NB4 (cell line): Measurements from ENCODE around the gene RAB33A.

ENCODE experiments used
- CTCF ChIP-seq: IDR thresholded peaks from one replicate; pipeline ENCODE4 v1.5.1; 2012; ENCODE audit warnings: low read depth, low read length
- MYC ChIP-seq: IDR thresholded peaks from 2 replicates; pipeline ENCODE4 v1.6.1; 2011; ENCODE audit warnings: low read depth, low read length

- TF ChIP-seq MYC (no peak), CTCF (no peak)
Observed at GRCh38 chrX:130163398-130163797, 8.4 kb upstream of the RAB33A start.
